WI38 (cell line): ENCODE measurements around the gene CEP57L1.
"Not testable (repeated sequence)": the region's sequence is repeated elsewhere in the genome, so short reads cannot be mapped to it uniquely, and the experiment has no call there.

Experiments used
- H3K4me3 ChIP-seq: 2 replicates; pipeline ENCODE4 v1.5.1; 2011; ENCODE audit warnings: low read depth, mild to moderate bottlenecking, control low read depth, low read length
- CTCF ChIP-seq: IDR thresholded peaks from 2 replicates; pipeline ENCODE4 v1.5.1; 2012; ENCODE audit warnings: low read depth, mild to moderate bottlenecking, control low read depth, low read length

CEP57L1 gene

GRCh38 chr6:109124219-109124618 is 28.9 kb downstream of the CEP57L1 start:
- no peak overlapping the region for H3K4me3 ChIP-seq
- no peak for TF ChIP-seq CTCF

- H3K4me3 ChIP-seq = no peak overlapping the region
- TF ChIP-seq CTCF = no peak
Measured at GRCh38 chr6:109125504-109125903, 30.2 kb downstream of the CEP57L1 start.

- TF ChIP-seq CTCF = no peak
- no peak overlapping the region for H3K4me3 ChIP-seq
Measured at GRCh38 chr6:109130065-109130464, 34.8 kb downstream of the CEP57L1 start.

GRCh38 chr6:109135600-109135999 is 40.3 kb downstream of the CEP57L1 start:
- H3K4me3 ChIP-seq = not testable (repeated sequence)

- not testable (repeated sequence) for H3K4me3 ChIP-seq
Measured at GRCh38 chr6:109136039-109136438, 40.7 kb downstream of the CEP57L1 start.

GRCh38 chr6:109136530-109136929 is 41.2 kb downstream of the CEP57L1 start:
- not testable (repeated sequence) for H3K4me3 ChIP-seq

- TF ChIP-seq CTCF = no peak
- H3K4me3 ChIP-seq = no peak overlapping the region
Measured at GRCh38 chr6:109139109-109139508, 43.8 kb downstream of the CEP57L1 start.

GRCh38 chr6:109142067-109142466 is 46.8 kb downstream of the CEP57L1 start:
- not testable (repeated sequence) for H3K4me3 ChIP-seq

GRCh38 chr6:109143191-109143590 is 47.9 kb downstream of the CEP57L1 start:
- H3K4me3 ChIP-seq = no peak overlapping the region
- no peak for TF ChIP-seq CTCF

- H3K4me3 ChIP-seq = not testable (repeated sequence)
Measured at GRCh38 chr6:109148251-109148650, 52.9 kb downstream of the CEP57L1 start.

- not testable (repeated sequence) for H3K4me3 ChIP-seq
Measured at GRCh38 chr6:109148716-109149115, 53.4 kb downstream of the CEP57L1 start.
